ENCODE measurements around the gene NT5DC3.

DNA sequence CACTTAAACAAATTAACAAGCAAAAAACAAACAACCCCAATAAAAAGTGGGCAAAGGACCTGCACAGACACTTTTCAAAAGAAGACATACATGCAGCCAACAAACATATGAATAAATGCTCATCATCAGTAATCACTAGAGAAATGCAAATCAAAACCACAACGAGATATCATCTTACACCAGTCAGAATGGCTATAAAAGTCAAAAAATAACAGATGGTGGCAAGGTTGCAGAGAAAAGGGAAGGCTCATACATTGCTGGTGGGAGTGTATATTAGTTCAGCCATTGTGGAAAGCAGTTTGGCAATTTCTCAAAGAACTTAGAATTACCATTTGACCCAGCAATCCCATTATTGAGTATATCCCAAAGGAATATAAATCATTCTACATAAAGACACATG is 34.6 kb upstream of the NT5DC3 start:
- TF ChIP-seq, protein P1, sequence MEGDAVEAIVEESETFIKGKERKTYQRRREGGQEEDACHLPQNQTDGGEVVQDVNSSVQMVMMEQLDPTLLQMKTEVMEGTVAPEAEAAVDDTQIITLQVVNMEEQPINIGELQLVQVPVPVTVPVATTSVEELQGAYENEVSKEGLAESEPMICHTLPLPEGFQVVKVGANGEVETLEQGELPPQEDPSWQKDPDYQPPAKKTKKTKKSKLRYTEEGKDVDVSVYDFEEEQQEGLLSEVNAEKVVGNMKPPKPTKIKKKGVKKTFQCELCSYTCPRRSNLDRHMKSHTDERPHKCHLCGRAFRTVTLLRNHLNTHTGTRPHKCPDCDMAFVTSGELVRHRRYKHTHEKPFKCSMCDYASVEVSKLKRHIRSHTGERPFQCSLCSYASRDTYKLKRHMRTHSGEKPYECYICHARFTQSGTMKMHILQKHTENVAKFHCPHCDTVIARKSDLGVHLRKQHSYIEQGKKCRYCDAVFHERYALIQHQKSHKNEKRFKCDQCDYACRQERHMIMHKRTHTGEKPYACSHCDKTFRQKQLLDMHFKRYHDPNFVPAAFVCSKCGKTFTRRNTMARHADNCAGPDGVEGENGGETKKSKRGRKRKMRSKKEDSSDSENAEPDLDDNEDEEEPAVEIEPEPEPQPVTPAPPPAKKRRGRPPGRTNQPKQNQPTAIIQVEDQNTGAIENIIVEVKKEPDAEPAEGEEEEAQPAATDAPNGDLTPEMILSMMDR (IDR thresholded peaks at IDR 0.05), result no peak
- TF ChIP-seq POLR2A (IDR thresholded peaks at IDR 0.05), result no peak

Data from testis (tissue), 2 donors.